ENCODE measurements around the gene KIAA0753. TPM values are rescaled to one million over a fixed set of nuclear protein-coding genes. Genes with fewer than 3 reads are reported as not detected.
"Not testable (repeated sequence)": the region's sequence is repeated elsewhere in the genome, so short reads cannot be mapped to it uniquely, and the experiment has no call there.

KIAA0753 gene
- total RNA-seq, 1 experiment from 2014 or later, result 16.1 TPM

DNA sequence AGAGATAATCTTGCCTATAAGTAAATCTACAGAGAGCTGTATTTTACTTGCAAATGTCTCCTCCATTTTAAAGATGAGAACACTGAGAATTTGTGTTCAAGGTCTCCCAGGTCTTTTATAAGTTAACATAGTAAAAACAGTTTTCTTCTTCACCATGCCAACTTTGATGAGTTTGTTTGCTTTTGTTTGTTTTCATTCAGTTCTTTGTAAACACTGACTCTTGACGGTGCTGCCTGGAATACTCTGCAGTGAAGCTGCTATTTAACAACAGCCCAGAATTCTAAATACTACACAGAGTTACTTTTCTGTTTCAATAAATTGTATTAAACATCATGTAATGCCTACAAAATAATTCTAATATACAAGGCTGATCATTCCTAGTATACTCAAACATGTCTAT is 42.8 kb downstream of the KIAA0753 start:
- DNase-seq (ENCODE audit: low read depth), result no peak

DNA sequence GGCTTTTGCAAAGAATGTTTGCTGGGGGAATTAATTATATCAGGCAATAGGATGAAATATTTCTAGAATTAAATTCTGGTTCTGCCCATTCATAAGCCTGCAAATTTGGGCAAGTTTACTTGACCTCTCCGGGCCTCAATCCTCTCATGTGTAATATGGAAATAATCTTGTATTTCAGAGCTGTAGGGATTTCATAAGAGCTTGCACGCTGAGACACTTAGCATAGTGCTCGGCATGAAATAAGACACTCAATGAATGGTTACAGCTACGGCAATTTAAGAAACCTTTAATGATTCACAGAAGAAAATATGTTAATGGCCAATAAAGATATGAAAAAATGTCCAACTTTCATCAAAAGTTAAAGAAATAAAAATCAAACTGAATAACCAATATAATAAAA is 43.6 kb downstream of the KIAA0753 start:
- DNase-seq (ENCODE audit: low read depth), result no peak

DNA sequence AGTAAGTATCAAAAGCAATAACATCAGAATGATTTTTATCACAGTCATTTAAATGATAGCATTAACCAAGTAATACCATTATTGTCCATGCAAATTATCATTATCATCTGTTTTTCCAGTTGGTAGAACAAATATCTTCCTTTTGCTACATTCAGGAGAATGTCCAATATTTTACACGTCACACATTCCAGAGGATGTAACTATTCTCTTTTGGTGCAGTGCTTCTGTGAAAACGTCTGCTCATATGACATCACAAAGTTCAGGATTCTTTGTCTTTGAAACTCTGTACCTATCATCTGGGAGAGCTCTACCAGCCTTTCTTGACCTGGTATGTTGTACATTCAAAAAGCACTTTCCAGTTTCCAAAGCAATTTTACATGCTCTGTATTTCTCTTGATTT is 44.0 kb downstream of the KIAA0753 start:
- no peak for DNase-seq (ENCODE audit: low read depth)

DNA sequence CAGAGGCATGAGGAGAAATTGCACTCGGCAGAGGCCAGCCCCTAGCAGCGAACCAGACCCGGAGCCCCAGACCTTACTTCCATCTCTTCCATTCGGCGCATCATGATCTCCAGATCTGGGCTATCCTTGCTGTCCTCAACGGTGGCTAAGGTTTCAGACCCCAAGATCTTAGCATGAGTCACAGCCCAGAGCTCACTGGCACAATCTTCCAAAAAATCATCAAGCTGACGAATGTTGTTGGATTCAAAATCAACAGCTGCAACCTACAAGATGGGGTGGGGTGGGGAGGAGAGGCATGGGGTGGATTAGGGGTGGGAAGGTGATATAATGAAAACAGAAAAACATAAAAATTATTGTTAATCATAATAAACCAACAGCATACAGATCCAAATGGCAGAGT is 44.4 kb downstream of the KIAA0753 start:
- DNase-seq (ENCODE audit: low read depth), result no peak

DNA sequence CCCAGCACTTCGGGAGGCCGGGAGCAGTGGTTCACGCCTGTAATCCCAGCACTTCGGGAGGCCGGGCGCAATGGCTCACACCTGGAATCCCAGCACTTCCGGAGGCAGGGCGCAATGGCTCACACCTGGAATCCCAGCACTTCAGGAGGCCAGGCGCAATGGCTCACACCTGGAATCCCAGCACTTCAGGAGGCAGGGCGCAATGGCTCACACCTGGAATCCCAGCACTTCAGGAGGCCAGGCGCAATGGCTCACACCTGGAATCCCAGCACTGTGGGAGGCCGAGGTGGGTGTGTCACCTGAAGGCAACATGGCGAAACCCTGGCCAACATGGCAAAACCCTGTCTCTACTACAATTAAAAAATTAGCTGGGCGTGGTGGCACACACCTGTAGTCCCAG is 47.1 kb downstream of the KIAA0753 start:
- DNase-seq (ENCODE audit: low read depth), result not testable (repeated sequence)

DNA sequence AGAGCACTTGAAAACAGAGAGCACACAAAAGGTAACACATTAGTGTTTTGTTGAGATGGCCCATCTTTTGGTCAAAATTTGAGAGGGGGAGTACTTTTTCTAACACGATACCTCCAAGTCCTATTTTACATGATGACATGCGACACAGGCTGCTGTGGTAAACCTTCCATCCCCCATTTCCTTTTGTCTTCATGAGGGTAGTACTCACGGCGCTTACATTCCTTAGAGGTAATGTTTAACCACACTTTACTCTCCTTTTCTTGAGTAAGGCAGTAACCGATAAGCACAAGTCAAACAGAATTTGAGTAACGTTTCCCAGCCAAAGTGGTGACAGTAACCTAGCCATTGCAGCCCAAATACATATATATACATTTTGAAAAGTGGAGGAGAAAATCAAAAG is 48.3 kb downstream of the KIAA0753 start:
- no peak for DNase-seq (ENCODE audit: low read depth)

DNA sequence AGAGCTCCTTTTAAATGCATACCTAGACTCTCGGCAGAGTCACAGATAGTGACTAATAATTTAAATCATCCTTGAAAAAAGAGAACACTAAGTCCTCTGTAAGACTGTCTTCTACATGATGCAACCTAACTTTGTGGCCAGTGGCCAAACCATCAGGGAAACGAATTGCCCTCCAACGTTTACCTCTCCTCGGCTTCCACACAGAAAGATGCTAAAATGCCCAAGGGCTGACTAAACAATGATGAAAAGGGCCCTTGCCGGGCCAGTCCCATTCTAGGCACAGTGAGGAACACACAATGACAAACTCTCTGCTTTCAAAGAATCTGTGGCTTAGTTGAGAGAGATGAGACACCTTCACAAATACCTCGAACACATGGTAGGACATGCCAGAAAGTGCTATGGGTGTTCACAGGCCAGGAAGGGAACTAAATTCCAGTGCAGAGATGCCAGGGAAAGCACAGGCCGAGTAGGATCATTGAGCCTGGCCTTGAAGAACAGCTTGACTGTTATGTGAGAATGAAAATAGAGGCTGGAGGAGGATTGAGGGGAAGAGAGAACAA is 48.8 kb downstream of the KIAA0753 start:
- peak; percentile 29 for DNase-seq (ENCODE audit: low read depth)

DNA sequence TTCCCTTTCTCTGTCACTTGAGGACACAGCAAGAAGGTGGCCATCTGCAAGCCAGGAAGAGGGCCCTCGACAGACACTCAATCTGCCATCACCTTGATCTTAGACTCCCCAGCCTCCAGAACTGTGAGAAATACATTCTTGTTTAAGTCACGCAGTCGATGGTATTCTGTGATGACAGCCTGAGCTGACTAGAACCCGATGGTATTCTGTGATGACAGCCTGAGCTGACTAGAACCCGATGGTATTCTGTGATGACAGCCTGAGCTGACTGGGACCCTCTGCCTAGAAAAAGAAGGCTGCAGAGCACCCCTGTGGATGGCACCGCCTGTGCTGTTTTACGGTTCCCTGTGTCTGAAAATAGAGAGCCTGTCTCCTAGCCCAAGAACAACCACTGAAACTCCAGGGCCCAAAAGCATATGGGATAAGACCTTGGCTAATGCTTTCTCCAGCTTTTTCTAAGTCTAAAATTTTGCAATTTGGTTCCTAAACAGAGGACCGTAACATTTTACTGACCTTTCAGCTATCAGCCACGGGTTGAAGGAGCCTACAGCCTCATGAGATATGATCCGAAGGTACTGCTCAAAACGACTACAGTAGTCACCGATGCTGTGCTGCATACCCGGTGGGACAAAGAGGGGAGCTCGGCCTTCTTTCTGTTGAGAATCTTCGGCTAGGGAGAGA is 51.1 kb downstream of the KIAA0753 start:
- no peak for DNase-seq (ENCODE audit: low read depth)

DNA sequence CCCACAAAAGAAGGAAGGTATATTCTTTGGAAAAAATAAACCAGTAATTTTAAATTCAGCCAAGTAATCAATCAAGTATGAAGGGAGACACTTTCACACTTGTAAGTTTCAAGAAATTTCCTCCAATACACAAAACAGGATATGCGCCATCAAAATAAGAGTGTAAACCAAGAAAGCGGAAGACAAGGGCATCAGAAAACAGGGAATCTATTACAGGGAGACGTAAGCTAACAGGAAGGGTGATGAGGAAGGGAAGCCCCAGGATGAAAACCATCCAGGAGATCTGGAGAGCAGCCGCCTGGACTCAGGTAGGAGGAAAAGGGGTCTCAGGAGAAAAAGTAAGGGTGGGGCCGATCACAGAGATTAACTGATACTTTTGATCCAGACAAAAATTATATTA is 52.3 kb downstream of the KIAA0753 start:
- no peak for DNase-seq (ENCODE audit: low read depth)

DNA sequence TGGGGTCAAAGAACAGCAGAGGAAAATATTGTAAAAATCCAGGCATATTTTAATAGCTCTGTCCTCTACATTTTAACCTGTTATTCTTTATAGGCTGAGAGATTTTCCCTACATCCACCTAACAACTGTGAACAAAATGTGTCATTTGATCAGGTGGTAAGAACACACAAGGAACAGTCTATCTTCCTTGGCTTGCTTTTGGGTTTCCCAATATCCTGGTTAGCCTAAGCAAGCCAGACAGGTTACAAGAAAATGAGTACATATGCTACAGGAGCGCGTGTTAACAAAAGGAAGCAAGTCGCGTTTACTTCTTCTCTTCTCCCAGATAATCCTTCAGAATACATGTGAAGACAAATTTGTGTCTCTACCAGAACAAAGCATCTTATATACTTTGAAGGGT is 53.2 kb downstream of the KIAA0753 start:
- no peak for DNase-seq (ENCODE audit: low read depth)

DNA sequence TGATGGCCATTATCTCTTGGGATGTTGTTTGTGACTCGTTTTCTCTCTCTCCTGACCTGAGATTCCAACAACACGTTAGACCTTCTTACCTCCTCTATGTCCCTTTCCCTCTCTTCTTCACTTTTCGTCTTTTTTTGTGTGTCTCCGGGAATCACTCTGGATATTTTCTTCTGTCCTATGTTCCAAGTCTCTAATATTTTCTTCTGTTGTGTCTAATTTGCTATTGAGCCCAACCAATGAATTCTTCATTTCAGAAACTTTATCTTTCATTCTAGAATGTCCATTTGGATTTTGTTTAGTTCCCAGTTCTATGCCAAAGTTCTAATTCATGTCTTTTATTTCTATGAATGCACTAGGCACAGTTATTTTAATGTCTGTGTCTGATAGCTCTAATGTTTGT is 57.1 kb downstream of the KIAA0753 start:
- no peak for DNase-seq (ENCODE audit: low read depth)

DNA sequence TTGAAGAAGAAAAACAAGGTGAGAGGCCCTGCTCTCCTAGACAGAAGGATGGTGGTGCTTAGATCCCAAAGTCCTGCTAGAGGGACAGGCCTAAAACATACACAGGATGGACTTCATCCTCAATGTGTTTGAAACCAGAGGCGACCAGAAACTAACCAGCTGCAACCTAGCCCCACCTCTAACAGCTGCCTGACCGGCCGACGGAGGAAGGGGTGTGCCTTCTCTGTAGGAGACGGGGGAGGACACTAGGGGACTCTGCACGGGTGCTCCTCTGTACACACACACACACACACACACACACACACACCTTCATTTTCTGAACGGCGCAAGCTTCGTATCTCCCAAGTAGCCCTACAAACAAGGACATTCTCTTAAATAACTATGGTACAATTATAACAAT is 59.9 kb downstream of the KIAA0753 start:
- DNase-seq (ENCODE audit: low read depth), result no peak

DNA sequence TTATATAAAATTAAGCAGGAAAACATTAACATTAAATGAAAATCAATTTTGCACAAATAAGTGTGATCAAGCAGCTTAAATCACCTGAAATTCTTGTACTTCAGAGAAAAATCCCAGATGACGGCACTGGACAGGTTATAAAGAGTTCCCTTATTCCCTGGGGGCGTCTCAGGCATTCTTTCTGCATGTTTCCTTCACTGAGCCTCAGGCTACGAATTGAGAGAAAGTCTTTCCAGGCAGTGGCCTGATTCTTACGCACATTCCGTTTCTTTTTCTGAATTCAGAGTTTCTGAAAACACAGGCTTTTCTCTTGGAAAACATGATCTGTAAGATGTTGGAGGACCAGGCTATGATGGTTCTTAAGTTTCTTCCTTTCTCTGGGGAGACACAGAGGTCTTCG is 62.0 kb downstream of the KIAA0753 start:
- DNase-seq (ENCODE audit: low read depth), result no peak

DNA sequence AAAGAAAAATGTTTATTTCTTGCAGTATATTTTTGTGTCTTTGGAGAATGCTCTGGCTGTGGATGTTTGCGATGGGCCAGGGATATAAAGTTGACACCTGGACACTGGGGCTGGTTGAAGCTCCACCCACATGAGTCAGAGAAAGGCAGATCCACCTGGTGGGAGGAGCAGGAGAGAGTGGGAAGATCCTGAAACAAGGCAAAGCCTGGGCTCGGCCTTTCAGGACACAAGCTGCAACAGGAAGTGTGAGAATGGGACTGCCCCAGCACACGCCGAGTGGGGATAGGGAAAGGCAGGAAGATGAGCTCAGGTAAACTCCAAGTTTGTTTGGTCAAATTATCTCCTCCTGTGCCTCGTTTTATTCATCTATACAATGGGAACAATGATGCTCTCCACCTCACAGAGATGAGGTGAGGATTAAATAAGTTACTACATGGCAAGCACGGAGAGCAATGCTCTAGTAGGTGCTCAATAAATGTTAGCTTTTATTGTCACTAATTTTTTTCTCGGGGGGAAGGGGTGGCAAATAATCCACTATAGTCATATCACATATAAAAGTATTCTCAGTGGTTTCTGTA is 62.7 kb downstream of the KIAA0753 start:
- no peak for DNase-seq (ENCODE audit: low read depth)

DNA sequence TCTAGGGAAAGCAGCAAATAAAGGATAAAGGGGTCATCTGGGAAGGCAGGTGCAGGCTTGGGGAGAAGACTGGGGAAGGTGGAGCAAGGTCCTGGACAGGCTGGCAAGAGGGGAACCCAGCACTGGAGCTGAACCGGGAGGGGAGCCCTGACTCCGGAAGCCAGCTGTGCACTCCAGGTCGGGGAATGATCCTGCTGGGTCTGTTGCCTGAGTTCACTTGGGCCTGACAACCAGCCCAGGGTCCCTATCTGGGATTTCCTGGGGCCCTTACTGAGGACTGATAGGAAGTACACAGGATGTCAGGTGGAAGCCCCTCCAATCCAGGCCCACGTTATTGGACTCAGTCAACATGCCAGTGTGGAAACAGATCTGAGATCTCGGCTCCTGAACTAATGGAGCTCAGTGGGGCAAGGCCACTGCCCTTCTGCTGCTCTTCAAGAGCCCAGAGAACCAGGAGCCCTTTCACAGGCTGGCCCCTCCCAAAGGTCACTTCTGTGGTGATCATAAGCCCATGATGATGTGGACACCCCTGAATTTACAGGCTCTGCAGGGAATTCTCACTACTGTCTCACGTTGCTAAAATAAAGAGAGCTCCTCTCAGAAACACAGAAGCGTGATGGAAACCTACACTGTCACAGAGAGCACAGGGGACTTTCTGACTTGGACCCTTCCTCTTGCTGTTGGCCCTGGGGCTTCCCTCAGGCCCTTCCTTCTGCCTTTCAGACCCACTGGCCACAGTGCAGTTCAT is 64.3 kb downstream of the KIAA0753 start:
- DNase-seq (ENCODE audit: low read depth), result no peak

DNA sequence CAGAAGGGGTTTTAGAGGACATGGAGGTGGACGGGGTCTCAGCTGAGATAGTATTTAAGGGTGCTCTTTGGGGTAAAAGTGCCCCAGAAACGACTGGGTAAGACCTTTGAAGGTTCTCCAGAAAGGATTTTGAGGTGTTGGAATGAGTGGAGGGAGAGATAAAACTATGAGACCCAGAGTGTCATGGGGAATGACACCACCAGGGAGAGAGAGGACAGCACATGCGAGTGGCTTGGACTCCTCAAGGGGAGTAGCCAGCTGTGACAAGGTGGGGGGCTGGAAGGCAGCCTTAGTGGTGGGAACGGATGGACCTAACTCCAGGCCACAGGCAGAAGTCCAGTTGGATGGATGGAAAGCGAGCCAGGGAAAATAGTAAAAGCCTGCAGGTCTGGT is 64.9 kb downstream of the KIAA0753 start:
- DNase-seq (ENCODE audit: low read depth), result no peak

DNA sequence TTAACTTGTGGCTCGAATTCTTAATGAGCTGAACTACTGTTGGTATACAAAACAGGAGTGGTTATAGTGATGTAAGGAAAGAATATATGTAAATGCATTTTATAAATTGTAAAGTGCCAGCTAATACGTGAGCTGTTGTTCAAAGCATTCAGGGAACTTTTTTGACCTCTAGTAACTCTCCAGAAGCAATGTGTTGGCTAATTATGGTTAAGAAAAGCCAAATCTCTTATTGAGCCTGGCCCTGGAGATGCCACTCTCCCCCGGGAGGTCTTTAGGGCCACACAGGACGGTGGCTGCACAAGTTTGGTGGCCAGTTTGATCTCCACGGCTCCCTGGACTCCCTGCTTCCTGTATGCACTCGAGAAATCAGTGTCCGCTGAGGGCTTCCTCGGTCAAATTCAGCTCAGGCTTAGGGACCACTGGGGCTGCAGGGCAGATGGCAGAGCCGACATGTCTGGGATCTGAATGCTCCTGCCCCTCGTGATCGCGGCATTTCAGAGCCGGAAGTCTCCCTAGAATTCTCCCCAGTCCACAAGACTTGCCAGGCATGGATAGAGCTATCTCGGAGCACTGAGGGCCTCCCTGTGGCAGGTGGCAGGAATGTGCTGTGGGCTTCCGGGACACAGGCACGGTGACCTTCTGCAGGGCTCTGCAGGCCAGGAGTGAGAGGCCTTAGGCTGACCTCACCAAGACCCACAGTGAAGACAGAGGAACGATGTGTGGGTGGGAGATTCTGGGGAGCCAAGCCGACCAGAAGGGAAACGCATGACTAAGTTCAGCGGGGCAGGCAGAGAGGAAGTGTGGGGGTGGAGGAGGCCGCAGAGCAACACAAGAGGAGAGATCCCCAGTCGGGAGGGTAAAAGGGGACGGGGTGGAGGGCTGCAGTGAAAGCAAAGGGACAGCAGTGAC is 65.6 kb downstream of the KIAA0753 start:
- peak; percentile 74 for DNase-seq (ENCODE audit: low read depth)

DNA sequence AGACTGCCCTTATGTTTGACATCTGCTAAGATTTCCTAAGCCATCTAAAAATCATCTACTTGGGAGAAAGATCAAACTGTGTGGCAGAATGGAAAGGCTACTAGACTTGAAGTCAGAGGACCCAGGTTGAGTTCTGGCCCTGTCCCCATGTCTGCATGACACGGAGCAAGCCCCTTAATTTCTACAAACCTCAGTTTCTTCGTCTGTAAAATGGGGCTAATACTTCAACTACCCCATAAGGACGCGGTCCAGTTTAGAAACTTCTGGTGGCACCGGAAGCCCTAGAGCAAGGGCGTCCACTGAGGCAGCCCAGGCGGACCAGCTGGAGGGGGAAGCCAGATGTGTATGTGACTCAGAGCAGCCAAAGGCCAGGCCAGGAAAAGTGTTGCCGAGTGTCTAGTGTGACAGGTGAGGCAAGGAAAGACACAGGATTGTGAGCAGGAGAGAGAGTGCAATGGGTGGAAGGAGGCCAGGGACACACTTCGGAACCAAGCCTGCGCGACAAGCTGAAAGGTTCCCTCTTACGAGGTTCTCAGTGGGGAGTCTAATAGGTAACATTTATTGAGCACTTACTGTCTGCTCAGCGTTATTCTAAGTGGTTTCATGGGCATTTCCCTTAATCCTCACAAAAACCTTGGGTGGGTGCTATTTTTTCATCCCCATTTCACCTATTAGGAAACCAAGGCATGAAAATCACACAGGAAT is 66.4 kb downstream of the KIAA0753 start:
- no peak for DNase-seq (ENCODE audit: low read depth)

DNA sequence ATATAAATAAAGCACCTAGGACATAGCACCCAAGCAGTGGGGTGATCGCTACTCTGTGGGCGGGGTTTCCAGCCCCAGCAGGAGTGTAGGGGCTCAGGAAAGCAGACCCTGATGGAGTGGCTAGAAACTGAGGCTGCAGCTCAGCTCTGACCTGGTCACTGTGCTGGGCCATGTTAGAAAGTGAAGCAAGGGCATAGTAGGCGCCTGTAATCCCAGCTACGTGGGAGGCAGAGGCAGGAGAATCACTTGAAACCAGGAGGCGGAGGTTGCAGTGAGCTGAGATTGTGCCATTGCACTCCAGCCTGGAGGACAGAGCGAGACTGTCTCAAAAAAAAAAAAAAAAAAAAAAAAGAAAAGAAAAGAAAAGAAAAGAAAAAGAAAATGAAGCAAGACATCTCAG is 67.0 kb downstream of the KIAA0753 start:
- not testable (repeated sequence) for DNase-seq (ENCODE audit: low read depth)

DNA sequence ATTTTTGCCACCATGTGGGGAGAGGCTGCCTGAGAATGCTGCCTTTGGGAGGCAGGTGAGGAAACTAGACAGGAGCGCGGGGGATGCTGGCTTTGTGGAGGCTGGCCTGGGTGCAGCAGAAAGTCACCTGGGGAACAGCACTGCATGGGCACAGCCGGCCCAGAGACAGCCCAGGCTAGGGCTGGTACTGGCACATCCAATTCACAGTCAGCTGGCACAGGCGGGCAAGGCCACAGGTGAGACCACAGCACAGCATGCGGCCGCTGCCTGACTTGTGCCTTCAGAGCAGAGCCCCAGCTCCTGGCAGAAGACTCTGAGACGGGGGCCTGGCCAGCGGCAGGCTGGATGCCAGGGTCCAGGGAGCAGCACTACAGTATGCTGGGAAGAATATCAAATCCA is 67.5 kb downstream of the KIAA0753 start:
- no peak for DNase-seq (ENCODE audit: low read depth)

DNA sequence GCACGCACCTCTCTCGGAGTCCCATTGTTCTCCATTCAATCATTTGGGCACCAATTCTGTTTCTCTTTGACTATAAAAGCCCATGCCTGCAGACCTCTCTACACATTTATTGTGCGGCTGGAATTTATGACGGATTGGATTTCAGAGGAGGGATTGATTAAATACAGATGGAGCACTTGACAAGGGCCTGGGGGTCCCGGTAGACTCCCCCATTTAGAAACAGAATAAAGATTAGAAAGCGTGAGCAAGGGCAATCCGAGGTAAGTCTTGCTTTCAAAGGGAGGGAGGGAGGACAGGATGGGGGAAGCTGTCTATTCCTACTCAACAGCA is 69.1 kb downstream of the KIAA0753 start:
- no peak for DNase-seq (ENCODE audit: low read depth)
